Spleen (tissue), 7 donors: ENCODE results near the gene RRAD.

Experiments used
- CTCF ChIP-seq, 11 experiments: fragments of 200-600 bp in 7 of 11; fragments of 450-650 bp in 4 of 11; sonication (generic) in 4 of 11; IDR thresholded peaks in 8 of 11; conservative IDR thresholded peaks in 3 of 11; 1 replicate in 7 of 11; 2 replicates in 4 of 11; pipeline versions ENCODE4 v1.4.0 to v1.8.0; 2016 to 2021; ENCODE audit warnings: antibody characterized with exemption in 11 of 11, inconsistent platforms in 4 of 11, mild to moderate bottlenecking in 1 of 11
- POLR2A ChIP-seq, 3 donors: fragments of 450-650 bp; IDR thresholded peaks; one replicate each; pipeline ENCODE4 v1.5.1; 2017; ENCODE audit warnings: antibody characterized with exemption in 3 of 3, mild to moderate bottlenecking in 1 of 3
- POLR2AphosphoS5 ChIP-seq, 3 donors: sonication (generic); formaldehyde crosslinking; IDR thresholded peaks; one replicate each; pipeline ENCODE4 v1.5.1; 2017; ENCODE audit warnings: antibody characterized with exemption in 3 of 3
- donor health status: DM: no; HTN: no; CAD: no; lungs with moderate emphysema.
- donor health status: DM: no; HTN: no; CAD: no.
- donor health status: DM: no; HTN: no; CAD: no.

- TF ChIP-seq CTCF (IDR thresholded peaks at IDR 0.05 in 8 of 11, conservative IDR thresholded peaks at IDR 0.05 in 3 of 11) (no peak), POLR2A (IDR thresholded peaks at IDR 0.05) (no peak), POLR2AphosphoS5 (IDR thresholded peaks at IDR 0.05) (no peak)
These were observed 36.4 kb downstream of the RRAD start for GRCh38 chr16:66888647-66889615.
